B cell (primary cell): ENCODE data around the gene GPR52.

Experiments
- CTCF ChIP-seq: fragments of 200-600 bp; IDR thresholded peaks from one replicate; pipeline ENCODE4 v1.8.0; 2022; ENCODE audit warnings: antibody characterized with exemption, mild to moderate bottlenecking
- EZH2 ChIP-seq: IDR thresholded peaks from 2 replicates; pipeline ENCODE4 v1.6.1; 2012; ENCODE audit warnings: borderline replicate concordance, low read depth, mild to moderate bottlenecking, moderate library complexity, low read length; ENCODE audit not compliant: insufficient read depth, poor library complexity, severe bottlenecking

DNA sequence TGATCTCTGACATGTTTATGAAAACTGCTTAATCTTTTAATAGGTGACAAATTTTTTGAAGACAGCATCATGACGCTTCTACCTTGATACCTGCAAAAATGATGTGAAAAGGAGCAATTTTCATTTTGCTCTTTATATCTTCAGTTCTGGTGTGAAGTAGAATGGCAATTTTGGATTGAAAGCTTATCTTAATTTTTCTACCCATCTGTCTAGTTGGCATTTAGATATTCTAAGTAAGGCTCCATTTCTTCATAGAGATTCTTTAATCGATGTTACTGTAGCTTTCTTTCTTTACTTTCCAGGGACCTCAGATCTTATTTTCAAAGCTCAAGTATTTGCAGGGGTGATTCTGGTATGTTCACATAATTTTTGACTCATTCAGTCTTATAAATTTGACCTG lies 32.3 kb upstream of the GPR52 start:
- TF ChIP-seq EZH2 (no peak), CTCF (no peak)
